SK-N-SH (cell line): ENCODE data around the gene CATSPER3. TPM values are rescaled to one million over a fixed set of nuclear protein-coding genes. Genes with fewer than 3 reads are reported as not detected.

ENCODE experiments used
- CTCF ChIA-PET: fragments of 300-600, 350-600 bp; formaldehyde crosslinking; extraction: SDS; loops from one replicate; lab custom pipeline; 2021; lab: Yijun Ruan, JAX
- POLR2A ChIA-PET: fragments of 350-600 bp; sonication (Branson Sonifier 250); formaldehyde crosslinking; extraction: SDS; loops from one replicate; lab custom pipeline; 2020; ENCODE audit warnings: antibody characterized with exemption, inconsistent platforms; lab: Yijun Ruan, JAX
- DNase-seq: peaks from one replicate; pipeline ENCODE4 v3.0.0; 2012
- H2AFZ ChIP-seq: fragments of 200-600 bp; sonication (generic); 2 replicates; pipeline ENCODE4 v1.8.1; 2016; ENCODE audit warnings: antibody characterized with exemption, mild to moderate bottlenecking, low read depth
- H3F3A ChIP-seq: fragments of 200-600 bp; sonication (generic); replicated peaks from 2 replicates; pipeline ENCODE3; 2016; ENCODE audit warnings: antibody characterized with exemption, mild to moderate bottlenecking; ENCODE audit not compliant: insufficient read depth
- H3K27ac ChIP-seq, 2 experiments: fragments of 200-500 bp in 1 of 2; fragments of 200-600 bp in 1 of 2; sonication (Bioruptor generic) in 1 of 2; sonication (generic), shearing (Covaris generic) in 1 of 2; 2 replicates each; pipeline versions ENCODE4 v1.5.1 to v1.6.1; 2014 to 2016; ENCODE audit warnings: low read depth in 2 of 2, inconsistent platforms in 1 of 2, low read length in 1 of 2, mild to moderate bottlenecking in 1 of 2, mixed read lengths in 1 of 2
- H3K27me3 ChIP-seq: fragments of 200-600 bp; sonication (generic), shearing (Covaris generic); 2 replicates; pipeline ENCODE4 v1.6.1; 2016; ENCODE audit warnings: mixed run types; ENCODE audit not compliant: insufficient read depth
- H3K36me3 ChIP-seq, 2 experiments: fragments of 200-500 bp in 1 of 2; fragments of 200-600 bp in 1 of 2; sonication (Bioruptor generic) in 1 of 2; sonication (generic) in 1 of 2; replicated peaks in 1 of 2; 2 replicates each; pipeline versions ENCODE3 to v1.5.1; 2014 to 2016; ENCODE audit warnings: low read length in 1 of 2, mild to moderate bottlenecking in 1 of 2; ENCODE audit not compliant: insufficient read depth in 2 of 2, control insufficient read depth in 1 of 2
- H3K4me1 ChIP-seq, 2 experiments: fragments of 200-500 bp in 1 of 2; fragments of 200-600 bp in 1 of 2; sonication (Bioruptor generic) in 1 of 2; sonication (generic), shearing (Covaris generic) in 1 of 2; 2 replicates each; pipeline versions ENCODE4 v1.5.1 to v1.6.1; 2014 to 2016; ENCODE audit warnings: low read depth in 1 of 2, low read length in 1 of 2, mixed run types in 1 of 2; ENCODE audit not compliant: insufficient read depth in 2 of 2, control insufficient read depth in 1 of 2
- H3K4me2 ChIP-seq: fragments of 200-600 bp; sonication (generic), shearing (Covaris generic); 2 replicates; pipeline ENCODE4 v1.6.1; 2017; ENCODE audit warnings: mixed run types
- H3K4me3 ChIP-seq, 2 experiments: fragments of 200-500 bp in 1 of 2; fragments of 200-600 bp in 1 of 2; sonication (Bioruptor generic) in 1 of 2; sonication (generic), shearing (Covaris generic) in 1 of 2; 2 replicates each; pipeline versions ENCODE4 v1.5.1 to v1.8.1; 2014 to 2016; ENCODE audit warnings: low read depth in 2 of 2, inconsistent platforms in 1 of 2, low read length in 1 of 2, mild to moderate bottlenecking in 1 of 2, mixed read lengths in 1 of 2, moderate library complexity in 1 of 2
- H3K79me2 ChIP-seq: fragments of 200-600 bp; sonication (generic); 2 replicates; pipeline ENCODE4 v1.8.1; 2017; ENCODE audit warnings: mild to moderate bottlenecking; ENCODE audit not compliant: insufficient read depth
- H3K9ac ChIP-seq: fragments of 200-600 bp; sonication (generic); 2 replicates; pipeline ENCODE4 v1.6.1; 2017; ENCODE audit warnings: mixed run types
- H3K9me2 ChIP-seq: fragments of 200-600 bp; sonication (generic); 2 replicates; pipeline ENCODE4 v1.6.1; 2017; ENCODE audit warnings: mixed run types
- H3K9me3 ChIP-seq: fragments of 200-600 bp; sonication (generic); 2 replicates; pipeline ENCODE4 v1.6.1; 2017; ENCODE audit warnings: mixed run types, mild to moderate bottlenecking, moderate library complexity
- H4K20me1 ChIP-seq: fragments of 200-600 bp; sonication (generic); 2 replicates; pipeline ENCODE4 v1.6.1; 2017; ENCODE audit warnings: mild to moderate bottlenecking, mixed run types; ENCODE audit not compliant: insufficient read depth
- CTCF ChIP-seq: fragments of 200-600 bp; sonication (generic); IDR thresholded peaks from 2 replicates; pipeline ENCODE4 v1.6.1; 2017; ENCODE audit warnings: antibody characterized with exemption, mild to moderate bottlenecking, moderate library complexity
- ELF1 ChIP-seq: IDR thresholded peaks from 2 replicates; pipeline ENCODE4 v1.4.0; 2012
- FOSL2 ChIP-seq: IDR thresholded peaks from 2 replicates; pipeline ENCODE4 v1.4.0; 2012; ENCODE audit warnings: low read depth, mild to moderate bottlenecking, moderate library complexity, borderline replicate concordance
- JUND ChIP-seq: IDR thresholded peaks from 2 replicates; pipeline ENCODE4 v1.4.0; 2012
- MXI1 ChIP-seq: IDR thresholded peaks from 2 replicates; pipeline ENCODE4 v1.6.1; 2012; ENCODE audit warnings: mild to moderate bottlenecking, low read depth, low read length, improper control_type of control experiment
- NRF1 ChIP-seq: IDR thresholded peaks from 2 replicates; pipeline ENCODE4 v1.6.1; 2012; ENCODE audit warnings: low read depth, mild to moderate bottlenecking, low read length
- PBX3 ChIP-seq: IDR thresholded peaks from 2 replicates; pipeline ENCODE4; 2012
- POLR2AphosphoS5 ChIP-seq: IDR thresholded peaks from 2 replicates; pipeline ENCODE4 v1.6.1; 2012; ENCODE audit warnings: low read depth, low read length
- RCOR1 ChIP-seq: fragments of 150-350 bp; IDR thresholded peaks from 2 replicates; pipeline ENCODE4 v1.6.1; 2017; ENCODE audit warnings: antibody characterized with exemption, low read length
- REST ChIP-seq: IDR thresholded peaks from 2 replicates; pipeline ENCODE4 v1.6.1; 2012; ENCODE audit warnings: mild to moderate bottlenecking, low read depth, low read length, moderate library complexity
- SIN3A ChIP-seq: IDR thresholded peaks from 2 replicates; pipeline ENCODE4 v1.6.1; 2012; ENCODE audit warnings: low read depth, mild to moderate bottlenecking, low read length, moderate library complexity, borderline replicate concordance
- YY1 ChIP-seq: IDR thresholded peaks from 2 replicates; pipeline ENCODE4 v1.4.0; 2012; ENCODE audit warnings: low read depth, mild to moderate bottlenecking
- WGBS: methylation state at CpG from one replicate; pipeline ENCODE4 v1.1.6; 2017; ENCODE audit warnings: low lambda C conversion rate; 5-methylcytosine and 5-hydroxymethylcytosine counted together
- polyA plus RNA-seq, 3 experiments: library from polyadenylated mRNA; depleted of rRNA; stranded (reverse); fragments of >200 nt; gene quantifications; 2 replicates each; pipeline ENCODE4 v1.2.3, GENCODE V29; 2012

Gene CATSPER3
- polyA plus RNA-seq, 1 of the 3 experiments (the other 2 are of a cell fraction): 0.26 TPM

GRCh38 chr5:134944630-134945029 lies 23.1 kb upstream of the CATSPER3 start (continued):
- TF ChIP-seq POLR2AphosphoS5: peak; percentile 51
- TF ChIP-seq FOSL2: no peak
- no peak for TF ChIP-seq REST
- TF ChIP-seq RCOR1: peak; percentile 85
- TF ChIP-seq YY1: no peak
- TF ChIP-seq JUND: peak; percentile 32; the same call in 1 of the 2 replicates
- no peak for TF ChIP-seq CTCF
- no peak for TF ChIP-seq NRF1

GRCh38 chr5:134945041-134945440 lies 22.7 kb upstream of the CATSPER3 start:
- Histone ChIP-seq H3K9me2 (no peaks in the 10 kb centered on the region), H3K4me1 (peaks cover 0 to 23% of the 10 kb centered on the region in 2 experiments; a peak in 2 of 4 replicates), H3F3A (peaks cover 7% of the 10 kb centered on the region), H3K27me3 (no peaks in the 10 kb centered on the region), H2AFZ (no peak overlapping the region), H3K79me2 (no peaks in the 10 kb centered on the region), H3K4me2 (no peak overlapping the region), H3K9ac (no peak overlapping the region), H4K20me1 (no peaks in the 10 kb centered on the region), H3K27ac (peak overlapping the region in 1 of 2 experiments; percentile 77; a peak in 2 of 4 replicates), H3K36me3 (no peaks in the 10 kb centered on the region), H3K4me3 (no peak overlapping the region), H3K9me3 (no peaks in the 10 kb centered on the region)
- POLR2A ChIA-PET: interaction anchor here (1.0 kb wide), 1 partner anchor 35 kb away, joined by 3 read pairs; no protein-coding TSS in a partner anchor
- 48% methylated on average over 2 of the region's 2 CpGs for WGBS
- TF ChIP-seq MXI1 (0 out of 2 replicates have a peak, but pooled peaks have one; percentile 4), PBX3 (no peak), NRF1 (no peak), SIN3A (no peak), ELF1 (no peak)
- CTCF ChIA-PET: interaction anchor here (0.8 to 1.7 kb wide), 6 partner anchors 10 to 246 kb away, joined by 3 to 9 read pairs (median 4); partner anchors contain the start of gene PCBD2
- peak; percentile 40 for DNase-seq
